ENCODE measurements around the gene HDAC11. TPM values are rescaled to one million over a fixed set of nuclear protein-coding genes. Genes with fewer than 3 reads are reported as not detected.

The HDAC11 gene
- total and polyA plus RNA-seq, 7 donors, result 9.2 to 29.6 (median 22.3) TPM

- Histone ChIP-seq H3K27ac (no peak overlapping the region), H3K27me3 (ENCODE audit: insufficient read depth in 3 of 3, low read length in 2 of 3) (peaks cover 0 to 29% (median 7%) of the 10 kb centered on the region in 3 donors), H3K36me3 (ENCODE audit: insufficient read depth in 1 of 2, low read depth in 1 of 2) (no peaks in the 10 kb centered on the region), H3K9me3 (no peaks in the 10 kb centered on the region), H3K4me3 (no peak overlapping the region), H3K4me1 (no peaks in the 10 kb centered on the region)
- 80 to 87% (median 85%) methylated on average over 9 of the region's 9 CpGs for WGBS, 3 donors
- intact Hi-C loops (cut with DNase I), result no loop called here
- DNase-seq, result peak in 1 of 2 donors; percentile 45
- ATAC-seq, result no peak
- TF ChIP-seq CTCF (IDR thresholded peaks at IDR 0.05), result no peak
Observed at GRCh38 chr3:13546667-13547171, 66.6 kb downstream of the HDAC11 start.

- H3K27me3 ChIP-seq (ENCODE audit: insufficient read depth in 3 of 3, low read length in 2 of 3), result peaks cover 0 to 36% (median 7%) of the 10 kb centered on the region in 3 donors
- no peak overlapping the region for H3K27ac ChIP-seq
- H3K36me3 ChIP-seq (ENCODE audit: insufficient read depth in 1 of 2, low read depth in 1 of 2), result no peaks in the 10 kb centered on the region
- no peak for ATAC-seq
- intact Hi-C loops (cut with DNase I), result no loop called here
- WGBS, 3 donors, result 75 to 85% (median 78%) methylated on average over 9 to 10 of the region's 10 CpGs
- H3K4me3 ChIP-seq, result no peak overlapping the region
- no peaks in the 10 kb centered on the region for H3K9me3 ChIP-seq
- no peak for TF ChIP-seq CTCF (IDR thresholded peaks at IDR 0.05)
- DNase-seq, result peak in 1 of 2 donors; percentile 57
- H3K4me1 ChIP-seq, result no peaks in the 10 kb centered on the region
Observed at GRCh38 chr3:13547591-13548371, 67.7 kb downstream of the HDAC11 start.

- peak; percentile 66 to 84 for DNase-seq
- ATAC-seq, result peak; percentile 61 to 73 (median 70)
- intact Hi-C loops (cut with DNase I), result no loop called here
- 8 to 24% (median 10%) methylated on average over 26 to 107 of the region's 107 CpGs for WGBS, 3 donors
- Histone ChIP-seq H3K9me3 (no peaks in the 10 kb centered on the region), H3K27me3 (ENCODE audit: insufficient read depth in 3 of 3, low read length in 2 of 3) (peaks cover 0 to 36% (median 7%) of the 10 kb centered on the region in 3 donors), H3K4me1 (no peaks in the 10 kb centered on the region), H3K4me3 (peak within 1 kb of the TSS; percentile 55), H3K36me3 (ENCODE audit: insufficient read depth in 1 of 2, low read depth in 1 of 2) (no peaks in the 10 kb centered on the region), H3K27ac (no peak within 1 kb of the TSS)
- no peak for TF ChIP-seq CTCF (IDR thresholded peaks at IDR 0.05)
Observed at GRCh38 chr3:13548696-13549622, 68.9 kb downstream of the HDAC11 start, which contains the start of gene FBLN2. TSS of gene FBLN2 (plus strand) at chr3:13549125. CDS start at chr3:13570356, 21,231 bp downstream.

GRCh38 chr3:13549623-13550422, 69.7 kb downstream of the HDAC11 start:
- Histone ChIP-seq H3K4me1 (no peaks in the 10 kb centered on the region), H3K27ac (no peak overlapping the region), H3K4me3 (peak overlapping the region; percentile 55), H3K27me3 (ENCODE audit: insufficient read depth in 3 of 3, low read length in 2 of 3) (peaks cover 0 to 36% (median 7%) of the 10 kb centered on the region in 3 donors), H3K9me3 (no peaks in the 10 kb centered on the region), H3K36me3 (ENCODE audit: insufficient read depth in 1 of 2, low read depth in 1 of 2) (no peaks in the 10 kb centered on the region)
- peak in 2 of 4 donors; percentile 15 to 19 for ATAC-seq
- intact Hi-C loops (cut with DNase I), result no loop called here
- DNase-seq, result peak in 1 of 2 donors; percentile 60
- WGBS, 3 donors, result 67 to 75% (median 72%) methylated on average over 17 to 18 of the region's 18 CpGs
- TF ChIP-seq CTCF (IDR thresholded peaks at IDR 0.05), result no peak

All from psoas muscle (tissue), 8 donors.